Cerebellar nuclear complex (tissue), 1 donor: ENCODE measurements around the gene NRAS.
A peak's percentile ranks its signal among the peaks of the same experiment; 100 is the strongest.

ENCODE experiments used
- DNase-seq, 2 experiments: peaks; one replicate each; lab custom pipeline; 2025; lab: John Stamatoyannopoulos, UW

The NRAS gene

GRCh38 chr1:114676115-114676514 is 40.5 kb downstream of the NRAS start:
- no peak for DNase-seq

- no peak for DNase-seq
Observed at GRCh38 chr1:114671939-114672275, 44.7 kb downstream of the NRAS start.

GRCh38 chr1:114671011-114671938 is 45.3 kb downstream of the NRAS start:
- no peak for DNase-seq

DNA sequence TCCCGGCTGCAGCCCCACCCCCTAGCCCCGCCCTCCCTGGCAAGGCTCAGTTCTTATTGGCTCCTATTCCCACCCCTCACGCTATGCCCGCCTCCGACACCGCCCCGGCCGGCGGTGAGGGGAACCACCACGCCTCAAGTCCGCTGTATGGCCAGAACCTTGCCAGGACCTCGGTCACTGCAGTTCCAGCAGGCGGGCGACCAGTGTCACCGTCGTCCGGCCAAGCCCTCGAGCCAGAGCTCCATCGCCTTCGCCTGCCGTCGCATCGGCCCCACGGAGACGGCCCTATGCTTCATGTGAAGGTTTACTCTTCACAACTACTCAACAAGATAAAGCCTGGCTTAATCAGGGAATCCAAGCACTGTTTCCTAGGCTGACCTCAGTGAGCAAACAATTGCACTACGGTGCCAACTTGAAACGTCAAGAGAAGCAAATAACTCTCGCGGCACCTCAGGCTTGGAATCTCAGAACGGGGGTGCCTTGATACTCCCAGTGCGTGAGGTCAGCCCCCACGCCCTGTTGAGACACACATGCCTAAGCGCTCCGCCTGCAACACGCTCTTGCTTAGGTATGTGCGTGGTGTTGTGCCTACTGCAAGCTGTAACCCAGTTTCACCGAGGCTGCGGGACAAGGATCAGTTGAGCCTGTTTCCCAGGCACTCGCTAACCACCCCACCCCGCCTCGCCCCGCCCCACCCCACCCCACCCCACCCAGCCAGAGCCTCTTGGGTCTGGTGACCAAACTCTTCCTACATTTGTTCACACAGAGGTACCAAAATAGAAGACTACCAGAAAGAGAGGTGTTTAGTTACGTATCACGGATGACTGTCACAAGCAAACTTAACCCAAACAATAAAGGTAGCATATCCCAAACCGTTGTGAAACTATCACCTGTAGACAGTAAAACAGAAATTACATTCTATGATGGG is 46.2 kb downstream of the NRAS start:
- DNase-seq = peak; percentile 25 to 68

DNA sequence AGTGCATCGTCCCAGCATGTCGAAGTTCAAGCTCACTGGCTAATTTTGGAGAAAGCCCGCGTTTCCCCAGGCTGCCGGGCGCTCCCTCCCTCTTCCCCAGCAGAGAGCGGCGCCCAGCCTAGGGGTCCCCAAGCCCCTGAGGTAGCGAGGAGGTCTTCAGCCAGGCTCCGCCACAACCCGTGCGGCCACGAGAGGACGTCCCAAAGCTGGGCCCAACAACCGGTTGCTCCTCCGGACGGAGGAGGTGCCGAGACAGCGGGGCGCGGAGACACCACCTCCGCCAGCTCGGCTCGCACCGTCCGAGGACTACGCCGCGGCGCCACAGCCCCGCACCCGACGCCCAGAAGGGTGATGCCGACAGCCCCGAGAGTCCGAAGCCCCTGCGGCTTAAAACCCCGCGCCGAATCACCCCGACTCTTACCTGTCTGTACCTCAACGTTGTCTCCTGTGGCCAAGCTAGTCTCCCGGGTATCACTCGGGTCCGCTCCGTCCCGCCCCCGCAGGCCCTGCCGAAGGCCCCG is 46.9 kb downstream of the NRAS start, which contains the start of gene DENND2C:
Gene DENND2C (minus strand): TSS at position 488 of the 521 bp plus-strand sequence. CDS start 44,065 bp downstream, outside the sequence.
- DNase-seq = no peak

- no peak for DNase-seq
Observed at GRCh38 chr1:114668784-114669561, 47.6 kb downstream of the NRAS start.

- no peak for DNase-seq
Observed at GRCh38 chr1:114668373-114668772, 48.2 kb downstream of the NRAS start.

GRCh38 chr1:114666954-114667353 is 49.6 kb downstream of the NRAS start:
- no peak for DNase-seq

DNA sequence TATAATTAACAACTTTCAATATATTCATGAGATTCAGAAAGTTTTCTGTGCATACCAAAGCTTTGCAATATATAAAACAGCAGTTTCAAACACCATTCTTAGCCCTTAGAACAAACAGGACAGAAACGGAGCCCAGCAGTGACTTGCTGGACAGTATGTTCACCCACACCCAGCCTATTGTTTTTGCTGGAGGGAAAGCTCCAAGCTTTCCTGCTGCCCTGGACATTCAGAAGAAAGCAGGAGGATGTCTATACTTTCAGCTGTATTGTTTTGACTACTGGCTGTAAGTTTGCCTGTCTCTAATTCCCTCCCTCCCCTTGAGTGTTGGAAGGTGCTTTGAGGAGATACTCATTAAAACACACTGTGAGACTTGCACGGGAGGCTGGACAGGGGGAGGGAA is 56.3 kb downstream of the NRAS start:
- no peak for DNase-seq
